ENCODE results near the gene GPR63. TPM values are rescaled to one million over a fixed set of nuclear protein-coding genes. Genes with fewer than 3 reads are reported as not detected.

GPR63 gene
- total RNA-seq, 1 experiment from 2014 or later: 0.95 TPM

GRCh38 chr6:96749891-96750290, 87.4 kb downstream of the GPR63 start:
- CTCF ChIA-PET: no interaction called here
- ATAC-seq (no peak), DNase-seq (ENCODE audit: low read depth, low spot score) (no peak)
- intact Hi-C loops (cut with micrococcal nuclease; ENCODE audit: unreplicated experiment) (no loop called here), in situ Hi-C loops (cut with HindIII; ENCODE audit: low pct_unique_long_range_greater_than_20kb, low sequenced_read_pairs) (no loop called here)
- Histone ChIP-seq H3K27me3 (ENCODE audit: control insufficient read depth, insufficient read depth, low read length) (peaks cover 2% of the 10 kb centered on the region; the same call in 1 of the 2 replicates), H3K4me3 (ENCODE audit: low read depth in 2 of 2, low read length in 2 of 2) (no peak overlapping the region), H3K9me3 (ENCODE audit: control insufficient read depth, insufficient read depth, low read depth, low read length) (no peaks in the 10 kb centered on the region), H3K36me3 (ENCODE audit: control insufficient read depth, insufficient read depth, low read length) (no peaks in the 10 kb centered on the region), H3K27ac (ENCODE audit: low read length) (no peak overlapping the region), H3K4me1 (ENCODE audit: control insufficient read depth, insufficient read depth, low read length) (no peaks in the 10 kb centered on the region)
- TF ChIP-seq POLR2AphosphoS5 (IDR thresholded peaks at IDR 0.05; ENCODE audit: low read depth, low read length) (no peak), SIN3A (IDR thresholded peaks at IDR 0.05; ENCODE audit: borderline replicate concordance, insufficient read depth, low read depth, low read length) (no peak), TCF7L2 (IDR thresholded peaks at IDR 0.05; ENCODE audit: low read depth, low read length) (no peak), REST (IDR thresholded peaks at IDR 0.05; ENCODE audit: insufficient read depth in 1 of 2, low read depth in 2 of 2, low read length in 1 of 2) (no peak)
- TF ChIP-seq, protein P1, sequence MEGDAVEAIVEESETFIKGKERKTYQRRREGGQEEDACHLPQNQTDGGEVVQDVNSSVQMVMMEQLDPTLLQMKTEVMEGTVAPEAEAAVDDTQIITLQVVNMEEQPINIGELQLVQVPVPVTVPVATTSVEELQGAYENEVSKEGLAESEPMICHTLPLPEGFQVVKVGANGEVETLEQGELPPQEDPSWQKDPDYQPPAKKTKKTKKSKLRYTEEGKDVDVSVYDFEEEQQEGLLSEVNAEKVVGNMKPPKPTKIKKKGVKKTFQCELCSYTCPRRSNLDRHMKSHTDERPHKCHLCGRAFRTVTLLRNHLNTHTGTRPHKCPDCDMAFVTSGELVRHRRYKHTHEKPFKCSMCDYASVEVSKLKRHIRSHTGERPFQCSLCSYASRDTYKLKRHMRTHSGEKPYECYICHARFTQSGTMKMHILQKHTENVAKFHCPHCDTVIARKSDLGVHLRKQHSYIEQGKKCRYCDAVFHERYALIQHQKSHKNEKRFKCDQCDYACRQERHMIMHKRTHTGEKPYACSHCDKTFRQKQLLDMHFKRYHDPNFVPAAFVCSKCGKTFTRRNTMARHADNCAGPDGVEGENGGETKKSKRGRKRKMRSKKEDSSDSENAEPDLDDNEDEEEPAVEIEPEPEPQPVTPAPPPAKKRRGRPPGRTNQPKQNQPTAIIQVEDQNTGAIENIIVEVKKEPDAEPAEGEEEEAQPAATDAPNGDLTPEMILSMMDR (IDR thresholded peaks at IDR 0.05): no peak
- no TSS peak for BruUV-seq (replicated peaks)
- POLR2A ChIA-PET: no interaction called here

Other genes with a start within 250 kb of the GPR63 start
- 42.0 TPM for gene NDUFAF4, start 60.4 kb upstream of the GPR63 start, total RNA-seq (2021; ENCODE audit: unreplicated experiment)
- not detected for gene KLHL32, start 87.3 kb upstream of the GPR63 start, total RNA-seq (2021; ENCODE audit: unreplicated experiment)